GM23338 (cell line): ENCODE results near the gene OTP. TPM values are rescaled to one million over a fixed set of nuclear protein-coding genes. Genes with fewer than 3 reads are reported as not detected.

ENCODE experiments used
- ATAC-seq: fragments of 200-7000 bp; cut with Tn5 transposase; 3 replicates; pipeline ENCODE4 v1.9.1; 2020
- DNase-seq: peaks from one replicate; pipeline ENCODE4 v3.0.0-alpha.2; 2015; ENCODE audit warnings: low spot score
- H2AFZ ChIP-seq: fragments of 200-600 bp; sonication (generic); 2 replicates; pipeline ENCODE4 v1.8.0; 2016; ENCODE audit warnings: antibody characterized with exemption, mild to moderate bottlenecking, moderate library complexity
- H3F3A ChIP-seq: fragments of 200-600 bp; sonication (generic); replicated peaks from 2 replicates; pipeline ENCODE4 v1.8.0; 2017; ENCODE audit warnings: antibody characterized with exemption, mixed run types, low read depth
- H3K27ac ChIP-seq: fragments of 200-600 bp; sonication (generic); 2 replicates; pipeline ENCODE4 v1.6.1; 2016; ENCODE audit warnings: low read depth
- H3K27me3 ChIP-seq: fragments of 200-600 bp; sonication (generic); 2 replicates; pipeline ENCODE4 v1.8.0; 2016; ENCODE audit warnings: mild to moderate bottlenecking, mixed run types, moderate library complexity; ENCODE audit not compliant: insufficient read depth
- H3K36me3 ChIP-seq: fragments of 200-600 bp; sonication (generic); 2 replicates; pipeline ENCODE4 v1.8.0; 2016; ENCODE audit warnings: mild to moderate bottlenecking; ENCODE audit not compliant: insufficient read depth
- H3K4me1 ChIP-seq: fragments of 200-600 bp; sonication (generic); 2 replicates; pipeline ENCODE4 v1.8.0; 2016; ENCODE audit warnings: mild to moderate bottlenecking, moderate library complexity; ENCODE audit not compliant: insufficient read depth
- H3K4me2 ChIP-seq: fragments of 200-600 bp; sonication (generic); 2 replicates; pipeline ENCODE4 v1.7.1; 2017; ENCODE audit warnings: mixed run types
- H3K4me3 ChIP-seq: fragments of 200-600 bp; sonication (generic); 2 replicates; pipeline ENCODE4 v1.6.1; 2016; ENCODE audit warnings: mixed run types
- H3K79me2 ChIP-seq: fragments of 200-600 bp; sonication (generic); replicated peaks from 2 replicates; pipeline ENCODE4 v1.8.0; 2017; ENCODE audit warnings: mild to moderate bottlenecking; ENCODE audit not compliant: insufficient read depth
- H3K9me2 ChIP-seq: fragments of 200-600 bp; sonication (generic); 2 replicates; pipeline ENCODE4 v1.8.0; 2017; ENCODE audit not compliant: insufficient read depth
- H4K20me1 ChIP-seq: fragments of 200-600 bp; sonication (generic); replicated peaks from 2 replicates; pipeline ENCODE4 v1.8.0; 2017; ENCODE audit warnings: mild to moderate bottlenecking; ENCODE audit not compliant: insufficient read depth
- H3K27ac Mint-ChIP-seq: 2 replicates; pipeline ENCODE4 v1.8.0; 2020; ENCODE audit warnings: inconsistent platforms, mild to moderate bottlenecking, moderate library complexity, mixed read lengths
- H3K27me3 Mint-ChIP-seq: 3 replicates; pipeline ENCODE4 v1.8.0; 2022; ENCODE audit warnings: low read depth, mild to moderate bottlenecking, moderate library complexity, mixed read lengths, inconsistent platforms; ENCODE audit not compliant: insufficient read depth, poor library complexity
- H3K36me3 Mint-ChIP-seq: 3 replicates; pipeline ENCODE4 v1.8.0; 2021; ENCODE audit warnings: low read depth, mild to moderate bottlenecking, inconsistent platforms, moderate library complexity, mixed read lengths
- H3K4me1 Mint-ChIP-seq: 3 replicates; pipeline ENCODE4 v1.8.0; 2020; ENCODE audit warnings: mild to moderate bottlenecking, inconsistent platforms, mixed read lengths
- H3K4me3 Mint-ChIP-seq: 3 replicates; pipeline ENCODE4 v1.8.0; 2021; ENCODE audit warnings: moderate library complexity, mild to moderate bottlenecking, inconsistent platforms, mixed read lengths
- H3K9me3 Mint-ChIP-seq: 3 replicates; pipeline ENCODE4 v1.8.0; 2020; ENCODE audit warnings: moderate library complexity, mild to moderate bottlenecking, inconsistent platforms, mixed read lengths
- CREB1 ChIP-seq: fragments of 250-450 bp; sonication (Bioruptor Pico); IDR thresholded peaks from 2 replicates; pipeline ENCODE4 v1.5.0; 2020; ENCODE audit warnings: low read depth, mild to moderate bottlenecking, moderate library complexity
- EZH2 ChIP-seq: fragments of 200-600 bp; sonication (generic); IDR thresholded peaks from one replicate; pipeline ENCODE4 v1.8.0; 2017; ENCODE audit warnings: antibody characterized with exemption, mild to moderate bottlenecking, low read depth; ENCODE audit not compliant: unreplicated experiment
- EZH2phosphoT487 ChIP-seq: fragments of 200-600 bp; sonication (generic); IDR thresholded peaks from one replicate; pipeline ENCODE4 v1.8.1; 2018; ENCODE audit warnings: antibody characterized with exemption; ENCODE audit not compliant: unreplicated experiment
- JUNB ChIP-seq: IDR thresholded peaks from one replicate; pipeline ENCODE4 v1.6.1; 2016; ENCODE audit warnings: antibody characterized with exemption; ENCODE audit not compliant: unreplicated experiment
- NANOG ChIP-seq: IDR thresholded peaks from 2 replicates; pipeline ENCODE4 v1.6.1; 2016; ENCODE audit warnings: antibody characterized with exemption, borderline replicate concordance
- POLR2AphosphoS5 ChIP-seq: IDR thresholded peaks from 2 replicates; pipeline ENCODE4 v1.6.1; 2016; ENCODE audit warnings: antibody characterized with exemption, low read depth
- STAT1 ChIP-seq: IDR thresholded peaks from one replicate; pipeline ENCODE4 v1.6.1; 2016; ENCODE audit warnings: antibody characterized with exemption; ENCODE audit not compliant: unreplicated experiment
- ZNF114 ChIP-seq: fragments of 250-450 bp; sonication (Bioruptor Pico); IDR thresholded peaks from 2 replicates; pipeline ENCODE4 v1.5.0; 2020; ENCODE audit warnings: mild to moderate bottlenecking, moderate library complexity
- ZNF331 ChIP-seq: fragments of 250-450 bp; sonication (Bioruptor Pico); IDR thresholded peaks from 2 replicates; pipeline ENCODE4 v1.5.0; 2020; ENCODE audit warnings: low read depth, mild to moderate bottlenecking, moderate library complexity
- polyA plus RNA-seq: library from polyadenylated mRNA; unstranded; fragments of >200 nt; fragmentation: Nextera tagmentation; extraction: Ambion mirVana; gene quantifications from 2 replicates; pipeline ENCODE4 v1.2.1, GENCODE V29; 2016
- total RNA-seq: library from RNA; depleted of rRNA; stranded (reverse); fragments of >200 nt; shearing (Covaris generic); gene quantifications from 2 replicates; pipeline ENCODE4 v1.2.3, GENCODE V29; 2014
- TF ChIP-seq, protein P1 (sequence below), 2 experiments: fragments of 200-600 bp in 1 of 2; sonication (generic) in 1 of 2; conservative IDR thresholded peaks; 2 replicates each; pipeline versions ENCODE4 v1.5.1 to v1.6.1; 2016 to 2017; ENCODE audit warnings: antibody characterized with exemption in 2 of 2, low read depth in 2 of 2, mild to moderate bottlenecking in 2 of 2, moderate library complexity in 1 of 2
- TF ChIP-seq, protein P2 (sequence below): fragments of 250-450 bp; sonication (Bioruptor Pico); IDR thresholded peaks from 2 replicates; pipeline ENCODE4 v1.5.0; 2020; ENCODE audit warnings: mild to moderate bottlenecking, moderate library complexity
- TF ChIP-seq, protein P3 (sequence below): IDR thresholded peaks from one replicate; pipeline ENCODE4 v1.6.1; 2018; ENCODE audit warnings: antibody characterized with exemption; ENCODE audit not compliant: unreplicated experiment
- TF ChIP-seq, protein P4 (sequence below): IDR thresholded peaks from 2 replicates; pipeline ENCODE4 v1.6.1; 2016; ENCODE audit warnings: antibody characterized with exemption

The OTP gene
- total and polyA plus RNA-seq, 2 experiments from 2014 or later: not detected

DNA sequence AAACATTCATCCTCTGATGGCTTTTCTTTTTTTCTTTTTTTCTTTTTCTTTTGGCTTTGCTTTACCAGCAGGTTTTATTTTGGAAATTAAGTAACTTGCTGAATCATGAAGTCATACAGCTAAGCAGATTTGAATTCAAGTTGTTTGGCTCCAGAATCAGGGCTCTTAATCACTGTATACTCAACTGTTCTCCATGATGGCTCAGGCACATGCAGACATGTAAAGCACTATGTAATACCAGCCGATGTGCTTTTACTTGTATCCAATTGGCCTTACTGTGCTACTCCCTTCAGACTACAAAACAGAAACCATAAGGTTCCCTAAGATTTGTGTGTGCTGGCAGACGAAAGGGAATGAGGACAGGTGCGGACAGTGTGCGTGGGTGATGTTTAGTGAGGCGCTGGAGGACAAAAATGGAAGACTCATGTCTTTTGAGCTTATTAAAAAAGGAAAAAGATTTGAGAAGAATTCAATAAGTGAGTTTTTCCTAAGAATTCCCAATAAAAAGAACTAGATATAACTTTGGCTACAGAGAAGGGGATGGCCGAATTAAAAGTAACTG is 44.7 kb upstream of the OTP start:
- Histone ChIP-seq H3F3A (no peaks in the 10 kb centered on the region), H3K9me2 (no peaks in the 10 kb centered on the region), H3K27me3 (no peaks in the 10 kb centered on the region), H3K79me2 (no peaks in the 10 kb centered on the region), H3K27ac (no peak overlapping the region), H4K20me1 (0 out of 2 replicates have a peak, but pooled peaks cover 3% of the 10 kb centered on the region), H3K4me3 (no peak overlapping the region), H3K4me2 (no peak overlapping the region), H3K36me3 (no peaks in the 10 kb centered on the region), H2AFZ (no peak overlapping the region), H3K4me1 (no peaks in the 10 kb centered on the region)
- no peaks in the 10 kb centered on the region for H3K9me3 Mint-ChIP-seq
- DNase-seq (no peak), ATAC-seq (no peak)
- H3K4me1 Mint-ChIP-seq: no peaks in the 10 kb centered on the region
- no peaks in the 10 kb centered on the region for H3K36me3 Mint-ChIP-seq
- H3K4me3 Mint-ChIP-seq: no peak overlapping the region
- TF ChIP-seq, protein P1, sequence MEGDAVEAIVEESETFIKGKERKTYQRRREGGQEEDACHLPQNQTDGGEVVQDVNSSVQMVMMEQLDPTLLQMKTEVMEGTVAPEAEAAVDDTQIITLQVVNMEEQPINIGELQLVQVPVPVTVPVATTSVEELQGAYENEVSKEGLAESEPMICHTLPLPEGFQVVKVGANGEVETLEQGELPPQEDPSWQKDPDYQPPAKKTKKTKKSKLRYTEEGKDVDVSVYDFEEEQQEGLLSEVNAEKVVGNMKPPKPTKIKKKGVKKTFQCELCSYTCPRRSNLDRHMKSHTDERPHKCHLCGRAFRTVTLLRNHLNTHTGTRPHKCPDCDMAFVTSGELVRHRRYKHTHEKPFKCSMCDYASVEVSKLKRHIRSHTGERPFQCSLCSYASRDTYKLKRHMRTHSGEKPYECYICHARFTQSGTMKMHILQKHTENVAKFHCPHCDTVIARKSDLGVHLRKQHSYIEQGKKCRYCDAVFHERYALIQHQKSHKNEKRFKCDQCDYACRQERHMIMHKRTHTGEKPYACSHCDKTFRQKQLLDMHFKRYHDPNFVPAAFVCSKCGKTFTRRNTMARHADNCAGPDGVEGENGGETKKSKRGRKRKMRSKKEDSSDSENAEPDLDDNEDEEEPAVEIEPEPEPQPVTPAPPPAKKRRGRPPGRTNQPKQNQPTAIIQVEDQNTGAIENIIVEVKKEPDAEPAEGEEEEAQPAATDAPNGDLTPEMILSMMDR (conservative IDR thresholded peaks at IDR 0.05; ENCODE audit: low read depth in 2 of 2): no peak
- TF ChIP-seq POLR2AphosphoS5: no peak
- no peak for TF ChIP-seq CREB1 (CRISPR knock-in tag)
- TF ChIP-seq ZNF114: no peak
- TF ChIP-seq STAT1: no peak
- no peak for TF ChIP-seq EZH2phosphoT487
- TF ChIP-seq, protein P2, sequence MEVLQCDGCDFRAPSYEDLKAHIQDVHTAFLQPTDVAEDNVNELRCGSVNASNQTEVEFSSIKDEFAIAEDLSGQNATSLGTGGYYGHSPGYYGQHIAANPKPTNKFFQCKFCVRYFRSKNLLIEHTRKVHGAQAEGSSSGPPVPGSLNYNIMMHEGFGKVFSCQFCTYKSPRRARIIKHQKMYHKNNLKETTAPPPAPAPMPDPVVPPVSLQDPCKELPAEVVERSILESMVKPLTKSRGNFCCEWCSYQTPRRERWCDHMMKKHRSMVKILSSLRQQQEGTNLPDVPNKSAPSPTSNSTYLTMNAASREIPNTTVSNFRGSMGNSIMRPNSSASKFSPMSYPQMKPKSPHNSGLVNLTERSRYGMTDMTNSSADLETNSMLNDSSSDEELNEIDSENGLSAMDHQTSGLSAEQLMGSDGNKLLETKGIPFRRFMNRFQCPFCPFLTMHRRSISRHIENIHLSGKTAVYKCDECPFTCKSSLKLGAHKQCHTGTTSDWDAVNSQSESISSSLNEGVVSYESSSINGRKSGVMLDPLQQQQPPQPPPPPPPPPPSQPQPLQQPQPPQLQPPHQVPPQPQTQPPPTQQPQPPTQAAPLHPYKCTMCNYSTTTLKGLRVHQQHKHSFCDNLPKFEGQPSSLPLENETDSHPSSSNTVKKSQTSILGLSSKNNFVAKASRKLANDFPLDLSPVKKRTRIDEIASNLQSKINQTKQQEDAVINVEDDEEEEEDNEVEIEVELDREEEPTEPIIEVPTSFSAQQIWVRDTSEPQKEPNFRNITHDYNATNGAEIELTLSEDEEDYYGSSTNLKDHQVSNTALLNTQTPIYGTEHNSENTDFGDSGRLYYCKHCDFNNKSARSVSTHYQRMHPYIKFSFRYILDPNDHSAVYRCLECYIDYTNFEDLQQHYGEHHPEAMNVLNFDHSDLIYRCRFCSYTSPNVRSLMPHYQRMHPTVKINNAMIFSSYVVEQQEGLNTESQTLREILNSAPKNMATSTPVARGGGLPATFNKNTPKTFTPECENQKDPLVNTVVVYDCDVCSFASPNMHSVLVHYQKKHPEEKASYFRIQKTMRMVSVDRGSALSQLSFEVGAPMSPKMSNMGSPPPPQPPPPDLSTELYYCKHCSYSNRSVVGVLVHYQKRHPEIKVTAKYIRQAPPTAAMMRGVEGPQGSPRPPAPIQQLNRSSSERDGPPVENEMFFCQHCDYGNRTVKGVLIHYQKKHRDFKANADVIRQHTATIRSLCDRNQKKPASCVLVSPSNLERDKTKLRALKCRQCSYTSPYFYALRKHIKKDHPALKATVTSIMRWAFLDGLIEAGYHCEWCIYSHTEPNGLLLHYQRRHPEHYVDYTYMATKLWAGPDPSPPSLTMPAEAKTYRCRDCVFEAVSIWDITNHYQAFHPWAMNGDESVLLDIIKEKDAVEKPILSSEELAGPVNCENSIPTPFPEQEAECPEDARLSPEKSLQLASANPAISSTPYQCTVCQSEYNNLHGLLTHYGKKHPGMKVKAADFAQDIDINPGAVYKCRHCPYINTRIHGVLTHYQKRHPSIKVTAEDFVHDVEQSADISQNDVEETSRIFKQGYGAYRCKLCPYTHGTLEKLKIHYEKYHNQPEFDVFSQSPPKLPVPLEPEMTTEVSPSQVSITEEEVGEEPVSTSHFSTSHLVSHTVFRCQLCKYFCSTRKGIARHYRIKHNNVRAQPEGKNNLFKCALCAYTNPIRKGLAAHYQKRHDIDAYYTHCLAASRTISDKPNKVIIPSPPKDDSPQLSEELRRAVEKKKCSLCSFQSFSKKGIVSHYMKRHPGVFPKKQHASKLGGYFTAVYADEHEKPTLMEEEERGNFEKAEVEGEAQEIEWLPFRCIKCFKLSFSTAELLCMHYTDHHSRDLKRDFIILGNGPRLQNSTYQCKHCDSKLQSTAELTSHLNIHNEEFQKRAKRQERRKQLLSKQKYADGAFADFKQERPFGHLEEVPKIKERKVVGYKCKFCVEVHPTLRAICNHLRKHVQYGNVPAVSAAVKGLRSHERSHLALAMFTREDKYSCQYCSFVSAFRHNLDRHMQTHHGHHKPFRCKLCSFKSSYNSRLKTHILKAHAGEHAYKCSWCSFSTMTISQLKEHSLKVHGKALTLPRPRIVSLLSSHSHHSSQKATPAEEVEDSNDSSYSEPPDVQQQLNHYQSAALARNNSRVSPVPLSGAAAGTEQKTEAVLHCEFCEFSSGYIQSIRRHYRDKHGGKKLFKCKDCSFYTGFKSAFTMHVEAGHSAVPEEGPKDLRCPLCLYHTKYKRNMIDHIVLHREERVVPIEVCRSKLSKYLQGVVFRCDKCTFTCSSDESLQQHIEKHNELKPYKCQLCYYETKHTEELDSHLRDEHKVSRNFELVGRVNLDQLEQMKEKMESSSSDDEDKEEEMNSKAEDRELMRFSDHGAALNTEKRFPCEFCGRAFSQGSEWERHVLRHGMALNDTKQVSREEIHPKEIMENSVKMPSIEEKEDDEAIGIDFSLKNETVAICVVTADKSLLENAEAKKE (CRISPR knock-in tag): no peak
- no peak for TF ChIP-seq JUNB
- no peak for TF ChIP-seq NANOG
- TF ChIP-seq, protein P3, sequence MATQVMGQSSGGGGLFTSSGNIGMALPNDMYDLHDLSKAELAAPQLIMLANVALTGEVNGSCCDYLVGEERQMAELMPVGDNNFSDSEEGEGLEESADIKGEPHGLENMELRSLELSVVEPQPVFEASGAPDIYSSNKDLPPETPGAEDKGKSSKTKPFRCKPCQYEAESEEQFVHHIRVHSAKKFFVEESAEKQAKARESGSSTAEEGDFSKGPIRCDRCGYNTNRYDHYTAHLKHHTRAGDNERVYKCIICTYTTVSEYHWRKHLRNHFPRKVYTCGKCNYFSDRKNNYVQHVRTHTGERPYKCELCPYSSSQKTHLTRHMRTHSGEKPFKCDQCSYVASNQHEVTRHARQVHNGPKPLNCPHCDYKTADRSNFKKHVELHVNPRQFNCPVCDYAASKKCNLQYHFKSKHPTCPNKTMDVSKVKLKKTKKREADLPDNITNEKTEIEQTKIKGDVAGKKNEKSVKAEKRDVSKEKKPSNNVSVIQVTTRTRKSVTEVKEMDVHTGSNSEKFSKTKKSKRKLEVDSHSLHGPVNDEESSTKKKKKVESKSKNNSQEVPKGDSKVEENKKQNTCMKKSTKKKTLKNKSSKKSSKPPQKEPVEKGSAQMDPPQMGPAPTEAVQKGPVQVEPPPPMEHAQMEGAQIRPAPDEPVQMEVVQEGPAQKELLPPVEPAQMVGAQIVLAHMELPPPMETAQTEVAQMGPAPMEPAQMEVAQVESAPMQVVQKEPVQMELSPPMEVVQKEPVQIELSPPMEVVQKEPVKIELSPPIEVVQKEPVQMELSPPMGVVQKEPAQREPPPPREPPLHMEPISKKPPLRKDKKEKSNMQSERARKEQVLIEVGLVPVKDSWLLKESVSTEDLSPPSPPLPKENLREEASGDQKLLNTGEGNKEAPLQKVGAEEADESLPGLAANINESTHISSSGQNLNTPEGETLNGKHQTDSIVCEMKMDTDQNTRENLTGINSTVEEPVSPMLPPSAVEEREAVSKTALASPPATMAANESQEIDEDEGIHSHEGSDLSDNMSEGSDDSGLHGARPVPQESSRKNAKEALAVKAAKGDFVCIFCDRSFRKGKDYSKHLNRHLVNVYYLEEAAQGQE: no peak
- no peak for TF ChIP-seq EZH2
- TF ChIP-seq, protein P4, sequence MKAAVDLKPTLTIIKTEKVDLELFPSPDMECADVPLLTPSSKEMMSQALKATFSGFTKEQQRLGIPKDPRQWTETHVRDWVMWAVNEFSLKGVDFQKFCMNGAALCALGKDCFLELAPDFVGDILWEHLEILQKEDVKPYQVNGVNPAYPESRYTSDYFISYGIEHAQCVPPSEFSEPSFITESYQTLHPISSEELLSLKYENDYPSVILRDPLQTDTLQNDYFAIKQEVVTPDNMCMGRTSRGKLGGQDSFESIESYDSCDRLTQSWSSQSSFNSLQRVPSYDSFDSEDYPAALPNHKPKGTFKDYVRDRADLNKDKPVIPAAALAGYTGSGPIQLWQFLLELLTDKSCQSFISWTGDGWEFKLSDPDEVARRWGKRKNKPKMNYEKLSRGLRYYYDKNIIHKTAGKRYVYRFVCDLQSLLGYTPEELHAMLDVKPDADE: no peak
- no peak for TF ChIP-seq ZNF331 (CRISPR knock-in tag)
- H3K27me3 Mint-ChIP-seq: no peaks in the 10 kb centered on the region
- H3K27ac Mint-ChIP-seq: no peak overlapping the region
